SU-DHL-6 (cell line): ENCODE results near the gene PRAMEF8.
"Not testable (repeated sequence)": the region's sequence is repeated elsewhere in the genome, so short reads cannot be mapped to it uniquely, and the experiment has no call there.

Experiments
- CTCF ChIP-seq: fragments of 200-600 bp; sonication (generic); IDR thresholded peaks from one replicate; pipeline ENCODE4 v1.5.1; 2017; ENCODE audit warnings: antibody characterized with exemption, mild to moderate bottlenecking, low read length, moderate library complexity; ENCODE audit not compliant: insufficient read depth, poor library complexity, severe bottlenecking
- EZH2phosphoT487 ChIP-seq: fragments of 200-600 bp; sonication (generic), shearing (Covaris generic); conservative IDR thresholded peaks from 2 replicates; pipeline ENCODE4 v1.6.1; 2018; ENCODE audit warnings: mild to moderate bottlenecking, antibody characterized with exemption, low read length, moderate library complexity, mixed read lengths

- TF ChIP-seq CTCF, EZH2phosphoT487: not testable (repeated sequence)
Observed at GRCh38 chr1:13285037-13285436, at the start of gene PRAMEF8.
